Aortic smooth muscle cell (primary cell): ENCODE data around the gene ZCCHC18. TPM values are rescaled to one million over a fixed set of nuclear protein-coding genes. Genes with fewer than 3 reads are reported as not detected.

Experiments used
- total RNA-seq: library from RNA; depleted of rRNA; stranded (reverse); fragments of >200 nt; gene quantifications from 2 replicates; pipeline ENCODE4 v1.2.3, GENCODE V29; 2014

The ZCCHC18 gene
- 0.12 and 0.26 TPM in 2 replicates for total RNA-seq

DNA sequence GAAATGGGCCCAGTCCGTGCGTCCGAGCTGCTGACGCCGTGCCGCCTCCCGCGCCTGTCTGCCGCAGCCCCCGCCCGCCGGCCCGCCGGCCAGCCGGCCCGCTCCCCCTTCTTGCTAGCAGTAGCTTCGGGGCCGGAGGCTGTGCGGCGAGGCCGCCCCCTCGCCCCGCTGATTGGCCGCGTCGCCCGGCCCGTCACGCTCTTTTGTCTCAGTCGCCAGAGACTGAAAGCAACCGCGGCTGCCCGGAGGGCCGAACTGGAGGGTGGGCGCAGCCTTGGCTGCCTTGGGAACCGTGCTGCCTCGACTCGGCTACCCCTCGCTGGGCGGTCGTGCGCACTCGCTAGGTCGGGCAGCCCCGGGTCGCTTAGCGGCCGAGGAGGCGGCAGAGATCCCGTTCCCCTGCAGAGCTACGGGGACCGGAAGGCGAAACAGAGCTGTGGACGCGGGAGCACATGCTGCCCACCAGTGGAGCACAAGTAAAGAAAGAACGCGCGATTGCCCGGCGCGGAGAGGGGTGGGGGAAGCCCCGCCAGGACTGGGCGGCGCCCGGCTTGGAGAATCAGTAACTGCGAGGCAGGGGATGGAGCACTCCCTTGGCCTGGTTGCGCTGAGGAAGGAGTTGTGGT, at the start of gene ZCCHC18:
TSS of gene ZCCHC18 (plus strand) at position 198 of the 626 bp plus-strand sequence. CDS start 1,589 bp downstream, outside the sequence.

GRCh38 chrX:104075778-104076445, 36.4 kb upstream of the ZCCHC18 start, which contains the start of gene TMSB15C:
Gene TMSB15C, minus strand, starts transcription at chrX:104076236.

GRCh38 chrX:104156630-104157529, 44.6 kb downstream of the ZCCHC18 start, which contains the start of gene SLC25A53:
Gene SLC25A53, minus strand, starts transcription at chrX:104157009. Its CDS starts 51,752 bp downstream, at chrX:104105257.

Other genes starting within 250 kb of the ZCCHC18 start
- 1.6 and 1.8 TPM in 2 replicates for gene TMSB15B, start 149.9 kb upstream of the ZCCHC18 start, total RNA-seq
- gene H2BW1, start 98.8 kb upstream of the ZCCHC18 start, total RNA-seq = not detected in 2 replicates
- not detected in 2 replicates for gene H2BW2, start 72.6 kb upstream of the ZCCHC18 start, total RNA-seq
- 1.3 and 1.6 TPM in 2 replicates for gene TMSB15C, start 36.3 kb upstream of the ZCCHC18 start, total RNA-seq
- gene SLC25A53, start 44.5 kb downstream of the ZCCHC18 start, total RNA-seq = 10.6 and 19.9 TPM in 2 replicates
- gene FAM199X, start 53.9 kb downstream of the ZCCHC18 start, total RNA-seq = 17.5 and 18.1 TPM in 2 replicates
- gene ESX1, start 142.4 kb downstream of the ZCCHC18 start, total RNA-seq = not detected in 2 replicates